ENCODE results near the gene TOR2A. TPM values are rescaled to one million over a fixed set of nuclear protein-coding genes. Genes with fewer than 3 reads are reported as not detected.

TOR2A gene
- polyA plus RNA-seq, 1 donor (not counting 4 experiments of a cell fraction or from before 2014, with no cell fraction given) = 2.3 TPM

DNA sequence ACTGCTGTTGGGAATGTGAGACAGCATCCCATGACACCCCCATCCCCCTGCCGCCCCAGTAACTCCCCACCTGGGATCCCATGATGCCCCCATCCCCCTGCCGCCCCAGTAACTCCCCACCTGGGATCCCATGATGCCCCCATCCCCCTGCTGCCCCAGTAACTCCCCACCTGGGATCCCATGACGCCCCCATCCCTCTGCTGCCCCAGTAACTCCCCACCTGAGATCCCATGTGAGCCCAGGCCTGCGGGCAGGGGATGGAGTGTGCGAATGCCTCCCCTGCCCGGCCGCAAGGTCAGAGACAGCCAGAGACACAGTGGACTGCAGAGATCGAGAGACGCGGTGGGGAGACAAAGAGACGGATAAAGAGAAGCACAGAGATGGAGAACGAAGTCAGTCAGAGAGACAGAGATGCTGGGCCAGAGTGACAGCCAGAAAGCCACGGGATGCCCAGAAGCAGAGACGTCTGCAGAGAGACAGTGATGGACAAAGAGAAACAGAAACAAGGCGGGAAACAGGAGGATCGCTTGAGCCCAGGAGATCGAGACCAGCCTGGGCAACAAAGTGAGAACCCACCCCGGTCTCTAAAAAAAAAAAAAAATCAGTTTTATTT lies 42.4 kb upstream of the TOR2A start:
- H3K79me2 ChIP-seq (ENCODE audit: control insufficient read depth, insufficient read depth, low read length) = no peaks in the 10 kb centered on the region
- H3K27ac ChIP-seq (ENCODE audit: control insufficient read depth, insufficient read depth, low read length) = no peak overlapping the region
- H3K4me2 ChIP-seq (ENCODE audit: control insufficient read depth, extremely low read depth, insufficient read depth, low read depth, low read length) = no peak overlapping the region
- H3K36me3 ChIP-seq (ENCODE audit: control insufficient read depth in 2 of 2, extremely low read depth in 1 of 2, insufficient read depth in 2 of 2, low read length in 2 of 2) = no peaks in the 10 kb centered on the region
- dilution Hi-C loops (cut with MboI; ENCODE audit: extremely low pct_ligation_motif_present, low sequenced_read_pairs) = no loop called here
- FAIRE-seq (no peak), DNase-seq (ENCODE audit: low read depth, low spot score) (no peak)
- no peaks in the 10 kb centered on the region for H3K27me3 ChIP-seq (ENCODE audit: control insufficient read depth, extremely low read depth, insufficient read depth, low read length)
- no peaks in the 10 kb centered on the region for H3K9me1 ChIP-seq (ENCODE audit: control insufficient read depth, extremely low read depth, insufficient read depth, low read length)
- H3K9me3 ChIP-seq (ENCODE audit: control insufficient read depth, low read depth, low read length) = no peaks in the 10 kb centered on the region
- no peaks in the 10 kb centered on the region for H4K20me1 ChIP-seq (ENCODE audit: control insufficient read depth, extremely low read depth, insufficient read depth, low read length)
- no peak overlapping the region for H3K4me3 ChIP-seq (ENCODE audit: control insufficient read depth in 2 of 3, extremely low read depth in 1 of 3, insufficient read depth in 2 of 3, low read depth in 1 of 3, low read length in 3 of 3)
- H2AFZ ChIP-seq (ENCODE audit: control insufficient read depth, low read length) = no peak overlapping the region
- H3K4me1 ChIP-seq (ENCODE audit: control insufficient read depth, extremely low read depth, insufficient read depth, low read length) = no peaks in the 10 kb centered on the region
- no peak overlapping the region for H3K9ac ChIP-seq (ENCODE audit: control insufficient read depth, extremely low read depth, insufficient read depth, low read length)
- no peak for TF ChIP-seq EZH2 (IDR thresholded peaks at IDR 0.05; ENCODE audit: low read length)
- TF ChIP-seq, protein P1, sequence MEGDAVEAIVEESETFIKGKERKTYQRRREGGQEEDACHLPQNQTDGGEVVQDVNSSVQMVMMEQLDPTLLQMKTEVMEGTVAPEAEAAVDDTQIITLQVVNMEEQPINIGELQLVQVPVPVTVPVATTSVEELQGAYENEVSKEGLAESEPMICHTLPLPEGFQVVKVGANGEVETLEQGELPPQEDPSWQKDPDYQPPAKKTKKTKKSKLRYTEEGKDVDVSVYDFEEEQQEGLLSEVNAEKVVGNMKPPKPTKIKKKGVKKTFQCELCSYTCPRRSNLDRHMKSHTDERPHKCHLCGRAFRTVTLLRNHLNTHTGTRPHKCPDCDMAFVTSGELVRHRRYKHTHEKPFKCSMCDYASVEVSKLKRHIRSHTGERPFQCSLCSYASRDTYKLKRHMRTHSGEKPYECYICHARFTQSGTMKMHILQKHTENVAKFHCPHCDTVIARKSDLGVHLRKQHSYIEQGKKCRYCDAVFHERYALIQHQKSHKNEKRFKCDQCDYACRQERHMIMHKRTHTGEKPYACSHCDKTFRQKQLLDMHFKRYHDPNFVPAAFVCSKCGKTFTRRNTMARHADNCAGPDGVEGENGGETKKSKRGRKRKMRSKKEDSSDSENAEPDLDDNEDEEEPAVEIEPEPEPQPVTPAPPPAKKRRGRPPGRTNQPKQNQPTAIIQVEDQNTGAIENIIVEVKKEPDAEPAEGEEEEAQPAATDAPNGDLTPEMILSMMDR (optimal IDR thresholded peaks at IDR 0.05 in 1 of 3, IDR thresholded peaks at IDR 0.05 in 1 of 3, conservative IDR thresholded peaks at IDR 0.05 in 1 of 3; ENCODE audit: extremely low read depth in 1 of 3, insufficient read depth in 2 of 3, low read length in 3 of 3) = no peak

DNA sequence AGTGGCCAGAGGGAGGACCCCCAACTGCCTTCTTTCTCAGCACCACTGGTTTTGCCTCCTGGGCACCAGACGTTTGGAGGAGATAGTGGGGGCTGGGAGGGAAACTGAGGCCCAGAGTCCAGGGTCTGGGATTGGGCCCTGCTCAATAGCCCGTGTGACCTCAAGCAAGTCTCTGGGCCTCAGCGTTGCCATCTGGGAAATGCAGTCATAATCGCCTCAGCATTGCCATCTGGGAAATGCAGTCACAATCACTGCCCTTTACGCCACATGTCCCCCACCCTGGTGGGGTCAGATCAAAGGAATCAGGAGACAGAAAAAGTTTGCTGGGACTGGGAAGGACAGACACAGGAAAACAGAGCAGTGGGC lies 41.8 kb upstream of the TOR2A start:
- no peak for FAIRE-seq
- dilution Hi-C loops (cut with MboI; ENCODE audit: extremely low pct_ligation_motif_present, low sequenced_read_pairs) = no loop called here
- H3K27ac ChIP-seq (ENCODE audit: control insufficient read depth, insufficient read depth, low read length) = no peak overlapping the region

More for the DNA sequence above, 41.8 kb upstream of the TOR2A start:
- Histone ChIP-seq H2AFZ (ENCODE audit: control insufficient read depth, low read length) (no peak overlapping the region), H3K9me1 (ENCODE audit: control insufficient read depth, extremely low read depth, insufficient read depth, low read length) (no peaks in the 10 kb centered on the region), H4K20me1 (ENCODE audit: control insufficient read depth, extremely low read depth, insufficient read depth, low read length) (no peaks in the 10 kb centered on the region), H3K4me3 (ENCODE audit: control insufficient read depth in 2 of 3, extremely low read depth in 1 of 3, insufficient read depth in 2 of 3, low read depth in 1 of 3, low read length in 3 of 3) (no peak overlapping the region), H3K9me3 (ENCODE audit: control insufficient read depth, low read depth, low read length) (no peaks in the 10 kb centered on the region), H3K9ac (ENCODE audit: control insufficient read depth, extremely low read depth, insufficient read depth, low read length) (no peak overlapping the region), H3K4me2 (ENCODE audit: control insufficient read depth, extremely low read depth, insufficient read depth, low read depth, low read length) (no peak overlapping the region), H3K27me3 (ENCODE audit: control insufficient read depth, extremely low read depth, insufficient read depth, low read length) (no peaks in the 10 kb centered on the region), H3K4me1 (ENCODE audit: control insufficient read depth, extremely low read depth, insufficient read depth, low read length) (no peaks in the 10 kb centered on the region), H3K79me2 (ENCODE audit: control insufficient read depth, insufficient read depth, low read length) (no peaks in the 10 kb centered on the region), H3K36me3 (ENCODE audit: control insufficient read depth in 2 of 2, extremely low read depth in 1 of 2, insufficient read depth in 2 of 2, low read length in 2 of 2) (no peaks in the 10 kb centered on the region)
- no peak for TF ChIP-seq EZH2 (IDR thresholded peaks at IDR 0.05; ENCODE audit: low read length)
- TF ChIP-seq, protein P1 (optimal IDR thresholded peaks at IDR 0.05 in 1 of 3, IDR thresholded peaks at IDR 0.05 in 1 of 3, conservative IDR thresholded peaks at IDR 0.05 in 1 of 3; ENCODE audit: extremely low read depth in 1 of 3, insufficient read depth in 2 of 3, low read length in 3 of 3) = no peak
- DNase-seq (ENCODE audit: low read depth, low spot score) = no peak
